Esophagus (tissue), 2 donors: ENCODE measurements around the gene SPRR1A. TPM values are rescaled to one million over a fixed set of nuclear protein-coding genes. Genes with fewer than 3 reads are reported as not detected.
A peak's percentile ranks its signal among the peaks of the same experiment; 100 is the strongest.

Source experiments
- H3K27ac ChIP-seq, 2 donors: one replicate each; pipeline ENCODE4 v1.5.1; 2013; ENCODE audit warnings: low read depth in 2 of 2, mild to moderate bottlenecking in 2 of 2, inconsistent platforms in 1 of 2, low read length in 1 of 2, moderate library complexity in 1 of 2
- H3K27me3 ChIP-seq, 2 donors: one replicate each; pipeline ENCODE4 v1.6.1; 2013; ENCODE audit warnings: low read length in 2 of 2, control low read depth in 1 of 2, mild to moderate bottlenecking in 1 of 2; ENCODE audit not compliant: insufficient read depth in 2 of 2, control insufficient read depth in 1 of 2
- H3K36me3 ChIP-seq, 2 donors: one replicate each; pipeline ENCODE4 v1.6.1; 2013; ENCODE audit warnings: low read length in 1 of 2; ENCODE audit not compliant: control insufficient read depth in 2 of 2, insufficient read depth in 2 of 2
- H3K4me1 ChIP-seq, 2 donors: one replicate each; pipeline ENCODE4 v1.6.1; 2013; ENCODE audit warnings: low read length in 1 of 2; ENCODE audit not compliant: control insufficient read depth in 2 of 2, insufficient read depth in 2 of 2
- H3K4me3 ChIP-seq, 2 donors: one replicate each; pipeline ENCODE4 v1.5.1; 2013; ENCODE audit warnings: low read length in 2 of 2, mild to moderate bottlenecking in 2 of 2, low read depth in 1 of 2, moderate library complexity in 1 of 2
- H3K9me3 ChIP-seq, 2 donors: one replicate each; pipeline ENCODE4 v1.6.1; 2013; ENCODE audit warnings: mild to moderate bottlenecking in 2 of 2, low read depth in 1 of 2, low read length in 1 of 2, moderate library complexity in 1 of 2; ENCODE audit not compliant: control insufficient read depth in 2 of 2, insufficient read depth in 1 of 2
- WGBS, 2 donors: extraction: QIAGEN DNeasy Blood & Tissue Kit; methylation state at CpG; one replicate each; pipeline ENCODE4 v1.1.7; 2013; 5-methylcytosine and 5-hydroxymethylcytosine counted together
- polyA plus RNA-seq, 2 donors: library from polyadenylated mRNA; stranded (reverse); fragments of 200-250 nt; gene quantifications; one replicate each; pipeline ENCODE4 v1.2.3, GENCODE V29; 2013
- donor health status: healthy with polysubstance abuse.
- donor health status: Bipolar disorder and iron deficiency.

The SPRR1A gene
- polyA plus RNA-seq, 2 donors: 3,249 to 3,812 TPM

GRCh38 chr1:152983234-152983633 is 647 bp upstream of the SPRR1A start:
- H3K27me3 ChIP-seq: no peaks in the 10 kb centered on the region

GRCh38 chr1:152986578-152986977 is 2.7 kb downstream of the SPRR1A start:
- no peak overlapping the region for H3K4me3 ChIP-seq
- H3K27me3 ChIP-seq: no peaks in the 10 kb centered on the region
- no peaks in the 10 kb centered on the region for H3K9me3 ChIP-seq
- no peaks in the 10 kb centered on the region for H3K36me3 ChIP-seq
- peaks cover 0 to 10% of the 10 kb centered on the region in 2 donors for H3K4me1 ChIP-seq
- 83 to 91% methylated on average over 2 of the region's 2 CpGs for WGBS, 2 donors
- no peak overlapping the region for H3K27ac ChIP-seq

More at GRCh38 chr1:152983234-152983633, 647 bp upstream of the SPRR1A start:
- peaks cover 0 to 15% of the 10 kb centered on the region in 2 donors for H3K4me1 ChIP-seq
- no peaks in the 10 kb centered on the region for H3K36me3 ChIP-seq
- H3K4me3 ChIP-seq: no peak overlapping the region
- H3K9me3 ChIP-seq: no peaks in the 10 kb centered on the region
- peak overlapping the region; percentile 82 to 92 for H3K27ac ChIP-seq

- Histone ChIP-seq H3K4me3 (no peak overlapping the region), H3K27me3 (no peaks in the 10 kb centered on the region), H3K9me3 (no peaks in the 10 kb centered on the region), H3K36me3 (no peaks in the 10 kb centered on the region), H3K4me1 (peaks cover 2 to 5% of the 10 kb centered on the region in 2 donors), H3K27ac (peak overlapping the region in 1 of 2 donors; percentile 24)
- 70 to 75% methylated on average over 6 of the region's 6 CpGs for WGBS, 2 donors
Observed at GRCh38 chr1:152993186-152993585, 9.3 kb downstream of the SPRR1A start.

GRCh38 chr1:152995842-152996241 is 12.0 kb downstream of the SPRR1A start:
- WGBS, 2 donors: 6 to 46% methylated on average over 1 of the region's 1 CpG
- Histone ChIP-seq H3K4me1 (peaks cover 2 to 5% of the 10 kb centered on the region in 2 donors), H3K27me3 (no peaks in the 10 kb centered on the region), H3K27ac (no peak overlapping the region), H3K9me3 (no peaks in the 10 kb centered on the region), H3K36me3 (no peaks in the 10 kb centered on the region), H3K4me3 (no peak overlapping the region)

- WGBS, 2 donors: 21 to 23% methylated on average over 5 of the region's 5 CpGs
- no peaks in the 10 kb centered on the region for H3K36me3 ChIP-seq
- H3K27ac ChIP-seq: peak overlapping the region in 1 of 2 donors; percentile 40
- H3K27me3 ChIP-seq: no peaks in the 10 kb centered on the region
- no peaks in the 10 kb centered on the region for H3K9me3 ChIP-seq
- no peak overlapping the region for H3K4me3 ChIP-seq
- H3K4me1 ChIP-seq: peaks cover 4 to 5% of the 10 kb centered on the region in 2 donors
Observed at GRCh38 chr1:152996633-152997400, 12.9 kb downstream of the SPRR1A start.

- no peaks in the 10 kb centered on the region for H3K9me3 ChIP-seq
- 41 to 52% methylated on average over 7 of the region's 7 CpGs for WGBS, 2 donors
- H3K4me1 ChIP-seq: peaks cover 3 to 4% of the 10 kb centered on the region in 2 donors
- no peak overlapping the region for H3K4me3 ChIP-seq
- no peaks in the 10 kb centered on the region for H3K27me3 ChIP-seq
- H3K27ac ChIP-seq: peak overlapping the region; percentile 29 to 71
- H3K36me3 ChIP-seq: no peaks in the 10 kb centered on the region
Observed at GRCh38 chr1:152997901-152998300, 14.0 kb downstream of the SPRR1A start.

GRCh38 chr1:152998476-152998875 is 14.6 kb downstream of the SPRR1A start:
- Histone ChIP-seq H3K9me3 (no peaks in the 10 kb centered on the region), H3K4me1 (peaks cover 0 to 2% of the 10 kb centered on the region in 2 donors), H3K4me3 (no peak overlapping the region), H3K27ac (peak overlapping the region; percentile 50 to 84), H3K27me3 (no peaks in the 10 kb centered on the region), H3K36me3 (no peaks in the 10 kb centered on the region)
- 75 to 81% methylated on average over 4 of the region's 4 CpGs for WGBS, 2 donors

GRCh38 chr1:152999818-153000217 is 15.9 kb downstream of the SPRR1A start:
- 44 to 55% methylated on average over 6 of the region's 6 CpGs for WGBS, 2 donors
- no peaks in the 10 kb centered on the region for H3K36me3 ChIP-seq
- H3K9me3 ChIP-seq: no peaks in the 10 kb centered on the region
- H3K27me3 ChIP-seq: no peaks in the 10 kb centered on the region
- peak overlapping the region; percentile 84 to 97 for H3K27ac ChIP-seq
- peaks cover 0 to 2% of the 10 kb centered on the region in 2 donors for H3K4me1 ChIP-seq
- H3K4me3 ChIP-seq: peak overlapping the region in 1 of 2 donors; percentile 1

GRCh38 chr1:153000294-153000693 is 16.4 kb downstream of the SPRR1A start:
- H3K36me3 ChIP-seq: no peaks in the 10 kb centered on the region
- H3K27me3 ChIP-seq: no peaks in the 10 kb centered on the region
- H3K4me3 ChIP-seq: peak overlapping the region in 1 of 2 donors; percentile 1
- H3K4me1 ChIP-seq: peaks cover 0 to 2% of the 10 kb centered on the region in 2 donors
- no peaks in the 10 kb centered on the region for H3K9me3 ChIP-seq
- H3K27ac ChIP-seq: peak overlapping the region; percentile 84 to 97
- WGBS, 2 donors: 50 to 68% methylated on average over 1 of the region's 1 CpG

- peak within 1 kb of the TSS; percentile 95 to 97 for H3K27ac ChIP-seq
- peaks cover 0 to 2% of the 10 kb centered on the region in 2 donors for H3K4me1 ChIP-seq
- 54% methylated on average over 2 of the region's 2 CpGs for WGBS, 2 donors
- H3K27me3 ChIP-seq: no peaks in the 10 kb centered on the region
- no peaks in the 10 kb centered on the region for H3K36me3 ChIP-seq
- no peaks in the 10 kb centered on the region for H3K9me3 ChIP-seq
- peak within 1 kb of the TSS; percentile 36 to 59 for H3K4me3 ChIP-seq
Observed at GRCh38 chr1:153001382-153001781, 17.5 kb downstream of the SPRR1A start, which contains the start of gene SPRR3. Gene SPRR3 (plus strand): TSS chr1:153001749. CDS start chr1:153003021, 1,272 bp downstream.
